H1 (cell line): ENCODE results near the gene PDE4D. TPM values are rescaled to one million over a fixed set of nuclear protein-coding genes. Genes with fewer than 3 reads are reported as not detected.

Source experiments
- CTCF ChIA-PET: fragments of 300-600 bp; sonication (Branson Sonifier 250); formaldehyde crosslinking; loops from one replicate; lab custom pipeline; 2021; ENCODE audit not compliant: partially characterized antibody; lab: Charles Lee
- POLR2A ChIA-PET: fragments of 300-600 bp; sonication (Branson Sonifier 250); formaldehyde crosslinking; loops from one replicate; lab custom pipeline; 2021; ENCODE audit warnings: inconsistent platforms; ENCODE audit not compliant: partially characterized antibody; lab: Charles Lee
- DNase-seq, 2 experiments: peaks; one replicate each; pipeline versions ENCODE4 v3.0.0 to v3.0.0-alpha.2; 2010 to 2022; ENCODE audit warnings: low spot score in 2 of 2, low read depth in 1 of 2, mixed read lengths in 1 of 2
- FAIRE-seq: peaks from 2 replicates; lab custom pipeline; 2011; peaks lifted over from hg19 to GRCh38; lab: Jason Lieb, UNC
- H2AFZ ChIP-seq: 2 replicates; pipeline ENCODE4 v1.8.1; 2012; ENCODE audit warnings: low read length, inconsistent platforms
- H2AK5ac ChIP-seq: 2 replicates; pipeline ENCODE4 v1.6.1; 2013; ENCODE audit warnings: low read depth, low read length
- H2BK120ac ChIP-seq: replicated peaks from 2 replicates; pipeline ENCODE3; 2013; ENCODE audit warnings: low read depth, low read length, inconsistent platforms
- H2BK12ac ChIP-seq: 2 replicates; pipeline ENCODE4 v1.6.1; 2013; ENCODE audit warnings: low read depth, low read length
- H2BK15ac ChIP-seq: 2 replicates; pipeline ENCODE4 v1.6.1; 2013; ENCODE audit warnings: low read length
- H2BK20ac ChIP-seq: 2 replicates; pipeline ENCODE4 v1.6.1; 2013; ENCODE audit warnings: low read length
- H2BK5ac ChIP-seq: 2 replicates; pipeline ENCODE4 v1.6.1; 2013; ENCODE audit warnings: low read depth, low read length
- H3K14ac ChIP-seq: 2 replicates; pipeline ENCODE4 v1.6.1; 2013; ENCODE audit warnings: inconsistent platforms; ENCODE audit not compliant: insufficient read length
- H3K18ac ChIP-seq: 2 replicates; pipeline ENCODE4 v1.6.1; 2013; ENCODE audit warnings: low read length; ENCODE audit errors: extremely low read depth
- H3K23ac ChIP-seq: 2 replicates; pipeline ENCODE4 v1.6.1; 2013; ENCODE audit warnings: inconsistent platforms; ENCODE audit not compliant: insufficient read length
- H3K23me2 ChIP-seq: 2 replicates; pipeline ENCODE4 v1.6.1; 2013; ENCODE audit warnings: low read depth, low read length
- H3K27ac ChIP-seq: 2 replicates; pipeline ENCODE4 v1.6.1; 2011; ENCODE audit warnings: low read depth, low read length, inconsistent platforms
- H3K27me3 ChIP-seq, 4 experiments: replicated peaks in 1 of 4; 1 replicate in 1 of 4; 2 replicates in 3 of 4; pipeline versions ENCODE4 v1.6.1 to v1.8.1; 2011 to 2013; ENCODE audit warnings: low read length in 3 of 4, mild to moderate bottlenecking in 3 of 4, inconsistent platforms in 2 of 4, mixed read lengths in 2 of 4, moderate library complexity in 1 of 4; ENCODE audit not compliant: control insufficient read depth in 3 of 4, insufficient read depth in 3 of 4; ENCODE audit errors: extremely low read depth in 1 of 4
- H3K36me3 ChIP-seq, 4 experiments: 2 replicates each; pipeline versions ENCODE4 v1.6.1 to v1.8.1; 2011 to 2013; ENCODE audit warnings: mild to moderate bottlenecking in 4 of 4, low read length in 3 of 4, moderate library complexity in 2 of 4, control low read depth in 1 of 4, inconsistent platforms in 1 of 4; ENCODE audit not compliant: insufficient read depth in 4 of 4, control insufficient read depth in 2 of 4
- H3K4ac ChIP-seq: replicated peaks from 2 replicates; pipeline ENCODE3; 2013; ENCODE audit warnings: low read length, low read depth, mixed read lengths, inconsistent platforms; ENCODE audit not compliant: insufficient read length
- H3K4me1 ChIP-seq, 4 experiments: replicated peaks in 1 of 4; 1 replicate in 1 of 4; 2 replicates in 3 of 4; pipeline versions ENCODE4 v1.6.1 to v1.8.1; 2011 to 2013; ENCODE audit warnings: low read length in 3 of 4, inconsistent platforms in 2 of 4, mixed read lengths in 1 of 4; ENCODE audit not compliant: insufficient read depth in 4 of 4, control insufficient read depth in 3 of 4
- H3K4me2 ChIP-seq, 2 experiments: 2 replicates each; pipeline versions ENCODE4 v1.6.1 to v1.8.1; 2011 to 2013; ENCODE audit warnings: low read depth in 2 of 2, low read length in 2 of 2, control low read depth in 1 of 2, inconsistent platforms in 1 of 2, mild to moderate bottlenecking in 1 of 2; ENCODE audit not compliant: insufficient read depth in 1 of 2
- H3K4me3 ChIP-seq, 4 experiments: fragments of 200-600, 300-600 bp in 1 of 4; sonication (generic), shearing (Covaris generic), sonication (Bioruptor Twin) in 1 of 4; 2 replicates each; pipeline versions ENCODE4 v1.5.1 to v1.8.1; 2011 to 2016; ENCODE audit warnings: low read length in 4 of 4, low read depth in 3 of 4, control low read depth in 2 of 4, inconsistent platforms in 2 of 4, mild to moderate bottlenecking in 2 of 4, mixed read lengths in 1 of 4, moderate library complexity in 1 of 4; ENCODE audit not compliant: insufficient read depth in 2 of 4; ENCODE audit errors: extremely low read depth in 1 of 4
- H3K56ac ChIP-seq: replicated peaks from 2 replicates; pipeline ENCODE3; 2013; ENCODE audit warnings: low read depth, mild to moderate bottlenecking, mixed read lengths, low read length, inconsistent platforms; ENCODE audit not compliant: insufficient read length
- H3K79me1 ChIP-seq: 2 replicates; pipeline ENCODE4 v1.6.1; 2013; ENCODE audit warnings: low read depth, low read length, control low read depth
- H3K79me2 ChIP-seq, 2 experiments: 2 replicates each; pipeline versions ENCODE4 v1.6.1 to v1.8.1; 2012 to 2013; ENCODE audit warnings: low read length in 2 of 2, mild to moderate bottlenecking in 2 of 2, inconsistent platforms in 1 of 2; ENCODE audit not compliant: insufficient read depth in 2 of 2, control insufficient read depth in 1 of 2
- H3K9ac ChIP-seq, 4 experiments: replicated peaks in 1 of 4; 1 replicate in 1 of 4; 2 replicates in 3 of 4; pipeline versions ENCODE4 v1.6.1 to v1.8.1; 2011 to 2013; ENCODE audit warnings: low read depth in 3 of 4, low read length in 3 of 4, control low read depth in 2 of 4, mild to moderate bottlenecking in 2 of 4, moderate library complexity in 2 of 4, inconsistent platforms in 1 of 4; ENCODE audit errors: extremely low read depth in 1 of 4
- H3K9me3 ChIP-seq, 2 experiments: 2 replicates each; pipeline versions ENCODE4 v1.6.1 to v1.8.1; 2012 to 2013; ENCODE audit warnings: mild to moderate bottlenecking in 2 of 2, moderate library complexity in 2 of 2, control low read depth in 1 of 2, inconsistent platforms in 1 of 2, low read depth in 1 of 2, low read length in 1 of 2, mixed read lengths in 1 of 2; ENCODE audit not compliant: insufficient read depth in 2 of 2
- H4K20me1 ChIP-seq, 2 experiments: replicated peaks in 1 of 2; 2 replicates each; pipeline versions ENCODE3 to v1.8.1; 2011 to 2013; ENCODE audit warnings: inconsistent platforms in 2 of 2, low read length in 2 of 2, mild to moderate bottlenecking in 1 of 2; ENCODE audit not compliant: insufficient read depth in 2 of 2, control insufficient read depth in 1 of 2
- H4K5ac ChIP-seq: 2 replicates; pipeline ENCODE4 v1.6.1; 2013; ENCODE audit warnings: low read length, low read depth, mixed read lengths, inconsistent platforms; ENCODE audit not compliant: insufficient read length
- H4K8ac ChIP-seq: 2 replicates; pipeline ENCODE4 v1.8.0; 2013; ENCODE audit warnings: mild to moderate bottlenecking, moderate library complexity, low read length, inconsistent platforms; ENCODE audit not compliant: insufficient read depth; ENCODE audit errors: extremely low read depth
- H4K91ac ChIP-seq: replicated peaks from 2 replicates; pipeline ENCODE3; 2013; ENCODE audit warnings: low read length, mixed read lengths, inconsistent platforms; ENCODE audit not compliant: insufficient read length
- ASH2L ChIP-seq: fragments of 200-600, 300-600 bp; sonication (generic); IDR thresholded peaks from one replicate; pipeline ENCODE4 v1.7.1; 2017; ENCODE audit warnings: low read length
- BACH1 ChIP-seq: IDR thresholded peaks from 2 replicates; pipeline ENCODE4 v1.6.1; 2012; ENCODE audit warnings: low read length, improper control_type of control experiment
- BCL11A ChIP-seq, 2 experiments: IDR thresholded peaks; one replicate each; pipeline ENCODE4 v1.6.1; 2011; ENCODE audit warnings: low read depth in 2 of 2, low read length in 2 of 2, mild to moderate bottlenecking in 2 of 2
- BRCA1 ChIP-seq: IDR thresholded peaks from 2 replicates; pipeline ENCODE4 v1.6.1; 2012; ENCODE audit warnings: low read depth, low read length, improper control_type of control experiment
- CHD2 ChIP-seq: IDR thresholded peaks from 2 replicates; pipeline ENCODE4 v1.6.1; 2012; ENCODE audit warnings: low read length, improper control_type of control experiment
- E2F6 ChIP-seq: IDR thresholded peaks from 2 replicates; pipeline ENCODE4 v1.6.1; 2012; ENCODE audit warnings: inconsistent platforms
- JUND ChIP-seq: IDR thresholded peaks from 2 replicates; pipeline ENCODE4 v1.6.1; 2011; ENCODE audit warnings: mild to moderate bottlenecking, improper control_type of control experiment, low read length
- MAX ChIP-seq: IDR thresholded peaks from 2 replicates; pipeline ENCODE4 v1.6.1; 2012; ENCODE audit warnings: inconsistent platforms
- POLR2A ChIP-seq, 2 experiments: IDR thresholded peaks; 1 replicate in 1 of 2; 2 replicates in 1 of 2; pipeline ENCODE4 v1.6.1; 2011; ENCODE audit warnings: low read depth in 2 of 2, low read length in 2 of 2, mild to moderate bottlenecking in 2 of 2; ENCODE audit errors: control extremely low read depth in 1 of 2
- POLR2AphosphoS5 ChIP-seq: IDR thresholded peaks from 2 replicates; pipeline ENCODE4 v1.6.1; 2011; ENCODE audit warnings: low read depth, low read length
- SP4 ChIP-seq: IDR thresholded peaks from 2 replicates; pipeline ENCODE4 v1.6.1; 2012; ENCODE audit warnings: low read length, inconsistent platforms
- SRF ChIP-seq: IDR thresholded peaks from 2 replicates; pipeline ENCODE4 v1.6.1; 2011; ENCODE audit warnings: mild to moderate bottlenecking, low read depth, low read length, moderate library complexity
- TAF1 ChIP-seq: IDR thresholded peaks from 2 replicates; pipeline ENCODE4 v1.6.1; 2011; ENCODE audit warnings: mild to moderate bottlenecking, low read depth, low read length
- TBP ChIP-seq: IDR thresholded peaks from 2 replicates; pipeline ENCODE4 v1.6.1; 2011; ENCODE audit warnings: low read depth, low read length, improper control_type of control experiment
- ZNF274 ChIP-seq: IDR thresholded peaks from 2 replicates; pipeline ENCODE4 v1.7.0; 2012; ENCODE audit warnings: low read length, borderline replicate concordance; ENCODE audit errors: extremely low read depth
- WGBS, 2 experiments: shearing (Covaris generic) in 1 of 2; methylation state at CpG; one replicate each; pipeline versions ENCODE4 v1.1.6 to v1.1.7; 2013 to 2015; ENCODE audit warnings: low lambda C conversion rate in 2 of 2, mixed read lengths in 2 of 2, inconsistent platforms in 1 of 2, low coverage in 1 of 2, missing lambda C conversion rate in 1 of 2; ENCODE audit not compliant: insufficient replicate concordance in 2 of 2, insufficient coverage in 1 of 2, insufficient read length in 1 of 2; ENCODE audit errors: extremely low coverage in 1 of 2, missing lambda C conversion rate in 1 of 2; 5-methylcytosine and 5-hydroxymethylcytosine counted together
- polyA plus RNA-seq, 7 experiments: library from polyadenylated mRNA; depleted of rRNA in 3 of 7; stranded (reverse) in 5 of 7; unstranded in 2 of 7; fragments of >200 nt in 5 of 7; fragments of 200-250 nt in 2 of 7; gene quantifications; 1 replicate in 5 of 7; 2 replicates in 1 of 7; 4 replicates in 1 of 7; pipeline versions ENCODE4 v1.2.1 to v1.2.3, GENCODE V29; 2011 to 2013; ENCODE audit warnings: missing spikeins in 2 of 7, mixed read lengths in 2 of 7
- total RNA-seq: library from RNA; stranded (reverse); fragmentation: NEBNext Ultra II Directional; extraction: Animal tissue kit (Norgen Biotek cat#: 25700); gene quantifications from 2 replicates; pipeline ENCODE4 v1.2.1, GENCODE V29; 2021

Gene PDE4D
- total and polyA plus RNA-seq, 2 of the 8 experiments (the other 6 are each of a cell fraction or from before 2014, with no cell fraction given): 2.3 to 3.7 TPM

GRCh38 chr5:59204114-59204897 is 689.2 kb downstream of the PDE4D start:
- Histone ChIP-seq H3K23ac (no peak overlapping the region), H3K14ac (no peak overlapping the region), H2BK5ac (no peak overlapping the region), H3K79me2 (no peaks in the 10 kb centered on the region), H2BK20ac (no peak overlapping the region), H4K5ac (no peak overlapping the region), H2AK5ac (no peak overlapping the region), H3K79me1 (no peaks in the 10 kb centered on the region), H3K18ac (no peak overlapping the region), H3K9me3 (peaks cover 0 to 4% of the 10 kb centered on the region in 2 experiments; a peak in 1 of 4 replicates), H4K8ac (no peak overlapping the region), H3K4me3 (no peak overlapping the region), H2AFZ (no peak overlapping the region), H3K27me3 (peaks cover 0 to 1% (median 0%) of the 10 kb centered on the region in 4 experiments; a peak in 1 of 7 replicates), H2BK120ac (no peak overlapping the region), H3K23me2 (no peaks in the 10 kb centered on the region), H3K27ac (no peak overlapping the region), H3K56ac (no peak overlapping the region), H3K4me2 (no peak overlapping the region), H3K4ac (no peak overlapping the region), H3K4me1 (no peaks in the 10 kb centered on the region), H2BK15ac (no peak overlapping the region), H4K20me1 (no peaks in the 10 kb centered on the region), H3K36me3 (no peaks in the 10 kb centered on the region), H4K91ac (no peak overlapping the region), H3K9ac (no peak overlapping the region), H2BK12ac (no peak overlapping the region)
- ChIA-PET CTCF (no interaction called here), POLR2A (no interaction called here)
- DNase-seq: no peak
- WGBS, 2 experiments: 83% methylated on average over 5 of the region's 5 CpGs; no CpG with 5 or more reads in 1 of the 2 experiments
- FAIRE-seq: no peak
- TF ChIP-seq E2F6 (no peak), POLR2A (IDR thresholded peaks at IDR 0.05; ENCODE audit: control extremely low read depth in 1 of 2, low read depth in 2 of 2, low read length in 2 of 2) (no peak), JUND (no peak), POLR2AphosphoS5 (no peak), BRCA1 (no peak), BACH1 (no peak), MAX (no peak), SRF (no peak), BCL11A (IDR thresholded peaks at IDR 0.05; ENCODE audit: low read depth in 2 of 2, low read length in 2 of 2) (no peak), TAF1 (no peak), ASH2L (no peak), TBP (no peak), CHD2 (no peak), ZNF274 (no peak), SP4 (no peak)
